ENCODE measurements around the gene GPR87.

The GPR87 gene

GRCh38 chr3:151316267-151316991 lies at the start of gene GPR87:
Gene GPR87, minus strand, starts transcription at chr3:151316820. Its CDS starts 16,720 bp downstream, at chr3:151300100.
- in situ Hi-C loops (cut with MboI; ENCODE audit: low sequenced_read_pairs), result no loop called here

GRCh38 chr3:151362751-151363174 lies 46.1 kb upstream of the GPR87 start:
- in situ Hi-C loops (cut with MboI; ENCODE audit: low sequenced_read_pairs), result no loop called here

GRCh38 chr3:151357463-151357850 lies 40.8 kb upstream of the GPR87 start:
- in situ Hi-C loops (cut with MboI; ENCODE audit: low sequenced_read_pairs), result no loop called here

- in situ Hi-C loops (cut with MboI; ENCODE audit: low sequenced_read_pairs), result no loop called here
These were observed 40.3 kb upstream of the GPR87 start for GRCh38 chr3:151356794-151357462.

GRCh38 chr3:151351648-151352047 lies 35.0 kb upstream of the GPR87 start:
- in situ Hi-C loops (cut with MboI; ENCODE audit: low sequenced_read_pairs), result no loop called here

- in situ Hi-C loops (cut with MboI; ENCODE audit: low sequenced_read_pairs), result no loop called here
These were observed 34.6 kb upstream of the GPR87 start for GRCh38 chr3:151351219-151351618.

GRCh38 chr3:151350656-151351055 lies 34.0 kb upstream of the GPR87 start:
- in situ Hi-C loops (cut with MboI; ENCODE audit: low sequenced_read_pairs), result no loop called here

GRCh38 chr3:151347432-151347831 lies 30.8 kb upstream of the GPR87 start:
- in situ Hi-C loops (cut with MboI; ENCODE audit: low sequenced_read_pairs), result no loop called here

GRCh38 chr3:151346292-151346691 lies 29.7 kb upstream of the GPR87 start:
- in situ Hi-C loops (cut with MboI; ENCODE audit: low sequenced_read_pairs), result no loop called here

GRCh38 chr3:151345859-151346258 lies 29.2 kb upstream of the GPR87 start:
- in situ Hi-C loops (cut with MboI; ENCODE audit: low sequenced_read_pairs), result no loop called here

- in situ Hi-C loops (cut with MboI; ENCODE audit: low sequenced_read_pairs), result no loop called here
These were observed 15.1 kb upstream of the GPR87 start for GRCh38 chr3:151331696-151332095.

- in situ Hi-C loops (cut with MboI; ENCODE audit: low sequenced_read_pairs), result no loop called here
These were observed 14.3 kb upstream of the GPR87 start for GRCh38 chr3:151330899-151331298.

- in situ Hi-C loops (cut with MboI; ENCODE audit: low sequenced_read_pairs), result no loop called here
These were observed 13.8 kb upstream of the GPR87 start for GRCh38 chr3:151330379-151330778.

- in situ Hi-C loops (cut with MboI; ENCODE audit: low sequenced_read_pairs), result no loop called here
These were observed 12.7 kb upstream of the GPR87 start, which contains the start of gene P2RY13 for GRCh38 chr3:151329363-151329762. Gene P2RY13, minus strand, starts transcription at chr3:151329549. Its CDS starts 21 bp downstream, at chr3:151329528.

GRCh38 chr3:151328298-151328995 lies 11.8 kb upstream of the GPR87 start:
- in situ Hi-C loops (cut with MboI; ENCODE audit: low sequenced_read_pairs), result no loop called here

- in situ Hi-C loops (cut with MboI; ENCODE audit: low sequenced_read_pairs), result no loop called here
These were observed 11.1 kb upstream of the GPR87 start for GRCh38 chr3:151327571-151328198.

- in situ Hi-C loops (cut with MboI; ENCODE audit: low sequenced_read_pairs), result no loop called here
These were observed 5.9 kb upstream of the GPR87 start for GRCh38 chr3:151322511-151322910.

- in situ Hi-C loops (cut with MboI; ENCODE audit: low sequenced_read_pairs), result no loop called here
These were observed 4.9 kb upstream of the GPR87 start for GRCh38 chr3:151321526-151321925.

GRCh38 chr3:151320131-151320530 lies 3.5 kb upstream of the GPR87 start:
- in situ Hi-C loops (cut with MboI; ENCODE audit: low sequenced_read_pairs), result no loop called here

GRCh38 chr3:151319628-151320027 lies 3.0 kb upstream of the GPR87 start:
- in situ Hi-C loops (cut with MboI; ENCODE audit: low sequenced_read_pairs), result no loop called here

GRCh38 chr3:151318991-151319390 lies 2.4 kb upstream of the GPR87 start:
- in situ Hi-C loops (cut with MboI; ENCODE audit: low sequenced_read_pairs), result no loop called here
